Measurements from ENCODE around the gene ZNF79. TPM values are rescaled to one million over a fixed set of nuclear protein-coding genes. Genes with fewer than 3 reads are reported as not detected.
A peak's percentile ranks its signal among the peaks of the same experiment; 100 is the strongest.

The ZNF79 gene
- total and polyA plus RNA-seq, 2 experiments from 2014 or later, result 2.2 to 6.3 TPM

GRCh38 chr9:127437497-127438264, 13.5 kb downstream of the ZNF79 start:
- Histone ChIP-seq H3K4me3 (no peak overlapping the region), H3K9me2 (ENCODE audit: insufficient read depth) (no peaks in the 10 kb centered on the region), H3K79me2 (replicated peaks; ENCODE audit: insufficient read depth) (no peaks in the 10 kb centered on the region), H3K36me3 (ENCODE audit: insufficient read depth) (peaks cover 48% of the 10 kb centered on the region), H3F3A (replicated peaks; ENCODE audit: low read depth) (0 out of 2 replicates have a peak, but pooled peaks cover 5% of the 10 kb centered on the region), H3K4me1 (ENCODE audit: insufficient read depth) (no peaks in the 10 kb centered on the region), H3K27me3 (ENCODE audit: insufficient read depth) (no peaks in the 10 kb centered on the region), H4K20me1 (replicated peaks; ENCODE audit: insufficient read depth) (peaks cover 4% of the 10 kb centered on the region), H2AFZ (no peak overlapping the region), H3K27ac (ENCODE audit: low read depth) (no peak overlapping the region), H3K4me2 (no peak overlapping the region)
- peak; percentile 40 for DNase-seq (ENCODE audit: low spot score)
- no peaks in the 10 kb centered on the region for H3K4me1 Mint-ChIP-seq
- H3K27me3 Mint-ChIP-seq (ENCODE audit: insufficient read depth, low read depth, poor library complexity), result peaks cover 3% of the 10 kb centered on the region
- H3K4me3 Mint-ChIP-seq, result no peak overlapping the region
- ATAC-seq, result peak; percentile 56; the same call in 2 of the 3 replicates
- peaks cover 89% of the 10 kb centered on the region for H3K36me3 Mint-ChIP-seq (ENCODE audit: low read depth)
- H3K27ac Mint-ChIP-seq, result no peak overlapping the region
- H3K9me3 Mint-ChIP-seq, result no peaks in the 10 kb centered on the region
- TF ChIP-seq CTCF (conservative IDR thresholded peaks at IDR 0.05; ENCODE audit: low read depth in 2 of 2) (peak in 1 of 2 experiments; percentile 46; a peak in 3 of 4 replicates), ZNF331 (CRISPR knock-in tag; IDR thresholded peaks at IDR 0.05; ENCODE audit: low read depth) (no peak)

- DNase-seq (ENCODE audit: low spot score), result no peak
- H3K27me3 Mint-ChIP-seq (ENCODE audit: insufficient read depth, low read depth, poor library complexity), result peaks cover 3% of the 10 kb centered on the region
- Histone ChIP-seq H3K36me3 (ENCODE audit: insufficient read depth) (peaks cover 45% of the 10 kb centered on the region), H3K9me2 (ENCODE audit: insufficient read depth) (no peaks in the 10 kb centered on the region), H3K79me2 (replicated peaks; ENCODE audit: insufficient read depth) (no peaks in the 10 kb centered on the region), H3F3A (replicated peaks; ENCODE audit: low read depth) (0 out of 2 replicates have a peak, but pooled peaks cover 5% of the 10 kb centered on the region), H4K20me1 (replicated peaks; ENCODE audit: insufficient read depth) (peaks cover 4% of the 10 kb centered on the region), H3K27me3 (ENCODE audit: insufficient read depth) (no peaks in the 10 kb centered on the region), H3K4me2 (no peak overlapping the region), H3K27ac (ENCODE audit: low read depth) (no peak overlapping the region), H2AFZ (no peak overlapping the region), H3K4me3 (no peak overlapping the region), H3K4me1 (ENCODE audit: insufficient read depth) (no peaks in the 10 kb centered on the region)
- no peaks in the 10 kb centered on the region for H3K4me1 Mint-ChIP-seq
- no peaks in the 10 kb centered on the region for H3K9me3 Mint-ChIP-seq
- H3K27ac Mint-ChIP-seq, result no peak overlapping the region
- ATAC-seq, result no peak
- H3K4me3 Mint-ChIP-seq, result no peak overlapping the region
- H3K36me3 Mint-ChIP-seq (ENCODE audit: low read depth), result peaks cover 88% of the 10 kb centered on the region
- TF ChIP-seq POLR2AphosphoS5 (IDR thresholded peaks at IDR 0.05; ENCODE audit: low read depth) (no peak), ETS1 (IDR thresholded peaks at IDR 0.05) (no peak), ZNF462 (CRISPR knock-in tag; IDR thresholded peaks at IDR 0.05) (no peak), ZNF331 (CRISPR knock-in tag; IDR thresholded peaks at IDR 0.05; ENCODE audit: low read depth) (no peak), CTCF (conservative IDR thresholded peaks at IDR 0.05; ENCODE audit: low read depth in 2 of 2) (no peak), EZH2phosphoT487 (IDR thresholded peaks at IDR 0.05; ENCODE audit: unreplicated experiment) (no peak)
Observed at GRCh38 chr9:127438394-127438793, 14.2 kb downstream of the ZNF79 start.

All from GM23338 (cell line).